GM12875 (cell line): Measurements from ENCODE around the gene RALY.

Source experiments
- H3K4me3 ChIP-seq: one replicate; pipeline ENCODE4 v1.5.1; 2011; ENCODE audit warnings: low read depth, low read length, control low read depth
- CTCF ChIP-seq: IDR thresholded peaks from 2 replicates; pipeline ENCODE4 v1.5.1; 2011; ENCODE audit warnings: low read depth, mild to moderate bottlenecking, control low read depth, inconsistent platforms, low read length, moderate library complexity, borderline replicate concordance; ENCODE audit not compliant: insufficient read depth

Gene RALY

DNA sequence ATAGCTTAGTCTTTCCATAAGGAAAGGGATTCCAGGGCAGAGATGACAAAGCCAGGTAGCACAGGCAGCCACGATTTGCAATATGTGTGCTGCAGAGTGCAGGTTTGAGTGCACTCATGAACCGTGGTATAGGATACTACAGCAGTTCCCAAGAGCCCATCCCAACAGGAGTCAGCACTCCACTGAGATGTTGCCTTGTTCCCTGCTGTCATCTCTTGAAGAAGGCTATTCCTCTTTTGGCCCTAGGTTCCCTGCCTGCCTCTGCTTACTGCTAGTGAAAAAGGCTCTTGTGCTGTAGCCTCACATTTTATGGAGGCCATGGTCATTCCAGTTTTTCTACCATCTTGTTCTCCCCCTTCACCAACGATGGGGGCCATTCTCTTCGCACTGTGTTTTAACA is 40.2 kb downstream of the RALY start:
- no peak for TF ChIP-seq CTCF
- H3K4me3 ChIP-seq = no peak overlapping the region

DNA sequence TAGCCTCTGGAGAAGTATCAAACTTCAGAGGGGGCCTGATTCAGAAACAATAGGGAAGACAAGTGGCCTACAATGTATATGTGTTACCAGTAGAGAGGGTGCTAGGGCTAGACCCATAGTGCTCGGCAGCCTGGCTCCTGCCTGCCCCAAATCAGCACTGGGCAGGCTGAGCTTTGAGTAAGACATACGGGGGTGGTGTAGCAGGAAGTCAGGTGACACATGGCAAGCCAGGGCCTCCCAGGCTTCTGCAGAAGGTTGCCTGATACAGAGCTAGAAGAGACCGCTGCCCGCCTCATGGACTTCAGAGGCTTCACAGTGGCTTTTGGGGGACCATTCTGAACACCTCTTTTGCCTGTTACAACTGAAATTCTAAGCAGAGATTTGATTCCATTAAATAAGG is 43.4 kb downstream of the RALY start:
- TF ChIP-seq CTCF = no peak

GRCh38 chr20:34037767-34038166 is 44.1 kb downstream of the RALY start:
- H3K4me3 ChIP-seq = no peak overlapping the region
- no peak for TF ChIP-seq CTCF

More for the DNA sequence above, 43.4 kb downstream of the RALY start:
- no peak overlapping the region for H3K4me3 ChIP-seq

GRCh38 chr20:34040300-34040995 is 46.7 kb downstream of the RALY start:
- H3K4me3 ChIP-seq = no peak overlapping the region
- no peak for TF ChIP-seq CTCF

GRCh38 chr20:34041226-34041625 is 47.5 kb downstream of the RALY start:
- no peak overlapping the region for H3K4me3 ChIP-seq
- no peak for TF ChIP-seq CTCF

- no peak for TF ChIP-seq CTCF
- H3K4me3 ChIP-seq = no peak overlapping the region
Measured at GRCh38 chr20:34042262-34042661, 48.6 kb downstream of the RALY start.

- no peak for TF ChIP-seq CTCF
- no peak overlapping the region for H3K4me3 ChIP-seq
Measured at GRCh38 chr20:34043025-34043424, 49.3 kb downstream of the RALY start.
